GM21390 (cell line): ENCODE results near the gene TSC22D3.
A peak's percentile ranks its signal among the peaks of the same experiment; 100 is the strongest.

Experiments used
- ATAC-seq: cut with Tn5 transposase; IDR thresholded peaks from one replicate; pipeline ENCODE4 v1.9.1; 2021; ENCODE audit not compliant: unreplicated experiment

Gene TSC22D3

DNA sequence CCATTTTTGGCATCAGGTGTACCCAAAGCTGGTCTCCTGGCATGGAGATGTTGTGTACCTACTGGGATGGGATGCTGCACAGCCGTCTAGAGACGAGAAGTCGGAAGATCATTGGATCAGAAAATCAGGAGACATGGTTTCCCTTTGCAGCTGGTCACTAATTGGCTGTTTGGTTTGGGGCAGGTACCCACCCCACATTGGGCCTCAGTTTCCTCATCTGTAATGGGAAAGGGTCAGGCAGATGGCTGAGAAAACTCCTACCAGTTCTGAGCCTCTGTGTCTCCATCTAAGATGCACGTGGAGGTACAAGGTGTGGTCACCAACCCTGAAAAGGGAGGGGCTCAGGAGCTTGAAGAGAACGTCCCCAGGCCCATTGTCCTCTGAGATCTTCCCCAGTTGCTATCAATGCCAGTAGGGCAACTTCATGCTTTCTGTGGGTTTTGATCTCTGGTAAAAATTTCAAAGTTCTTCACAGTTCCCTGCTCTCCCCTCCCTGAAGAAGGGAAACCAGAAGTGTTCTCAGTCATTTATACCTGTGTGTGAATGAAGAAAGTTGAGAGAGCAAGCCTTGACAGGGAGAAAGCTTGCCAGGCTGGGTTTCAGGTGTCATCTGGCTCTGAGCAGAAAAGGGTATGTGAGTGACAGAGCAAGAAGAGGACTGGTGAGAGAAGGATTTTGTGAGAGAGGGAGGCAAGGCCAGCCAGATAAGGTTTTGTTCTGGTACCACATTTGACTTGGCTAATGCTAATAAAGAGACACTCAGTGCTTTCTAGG lies 15.1 kb downstream of the TSC22D3 start:
- no peak for ATAC-seq

GRCh38 chrX:107758231-107758766 lies 17.3 kb downstream of the TSC22D3 start:
- no peak for ATAC-seq

DNA sequence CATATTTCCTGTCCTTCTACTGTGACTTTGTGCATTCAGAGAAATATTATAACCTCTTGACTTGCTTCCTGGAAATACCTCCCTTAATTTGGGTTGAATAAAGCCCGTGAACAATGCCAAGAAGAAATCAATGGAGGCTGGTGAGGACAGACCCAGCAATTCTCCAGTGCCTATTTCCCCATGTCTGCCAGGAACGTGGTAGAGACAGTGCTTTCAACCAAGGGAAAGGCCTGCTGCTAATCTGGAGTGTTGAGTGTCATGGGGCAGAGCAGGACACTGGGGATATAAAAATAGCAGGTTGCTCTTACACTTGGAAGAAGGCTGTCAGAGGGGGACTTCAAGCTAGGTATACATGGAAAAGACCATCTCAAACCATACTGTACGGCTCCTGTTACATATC lies 19.9 kb downstream of the TSC22D3 start:
- no peak for ATAC-seq

- ATAC-seq: no peak
Observed at GRCh38 chrX:107753187-107753586, 22.4 kb downstream of the TSC22D3 start.

DNA sequence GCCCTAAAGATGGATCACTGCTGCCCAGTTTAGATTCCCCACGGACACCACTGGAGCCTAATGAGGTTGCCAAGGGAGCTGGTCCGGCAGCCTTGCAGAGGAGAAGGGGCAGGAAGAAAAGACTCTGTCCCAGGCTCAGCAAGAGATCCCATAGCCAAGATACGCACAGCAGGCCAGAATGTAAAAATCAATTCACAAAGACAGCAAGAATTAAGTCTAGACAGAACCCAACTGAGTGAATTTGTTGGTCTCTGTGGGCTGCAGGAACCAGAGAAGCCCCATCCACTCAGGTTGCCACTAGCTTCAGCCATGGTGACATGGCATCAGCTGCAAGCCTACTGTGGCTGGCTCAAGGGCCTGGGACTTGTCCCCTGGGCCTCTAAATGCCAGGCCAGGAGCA lies 22.9 kb downstream of the TSC22D3 start:
- no peak for ATAC-seq

- no peak for ATAC-seq
Observed at GRCh38 chrX:107752043-107752442, 23.5 kb downstream of the TSC22D3 start.

GRCh38 chrX:107750861-107751445 lies 24.6 kb downstream of the TSC22D3 start:
- no peak for ATAC-seq

DNA sequence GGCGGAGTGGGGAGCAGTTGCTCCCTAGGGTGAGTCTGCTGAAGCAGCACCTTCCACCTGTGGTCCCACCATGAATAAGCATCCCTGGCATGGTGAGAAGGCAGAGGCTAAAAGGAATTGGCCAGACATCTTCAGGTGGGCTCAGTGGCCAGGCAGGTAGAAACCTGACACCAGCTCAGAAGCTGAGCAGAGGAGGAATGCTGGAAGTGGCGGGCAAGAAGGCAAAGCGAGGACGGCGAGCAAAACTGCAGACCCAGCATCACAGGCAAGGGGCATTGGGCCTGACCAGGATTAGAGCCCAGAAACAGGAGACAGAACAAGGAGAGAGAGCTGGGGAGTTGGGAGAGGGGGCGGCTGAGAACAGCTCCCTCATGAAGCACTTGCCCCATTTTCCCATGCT lies 25.3 kb downstream of the TSC22D3 start:
- ATAC-seq: no peak

DNA sequence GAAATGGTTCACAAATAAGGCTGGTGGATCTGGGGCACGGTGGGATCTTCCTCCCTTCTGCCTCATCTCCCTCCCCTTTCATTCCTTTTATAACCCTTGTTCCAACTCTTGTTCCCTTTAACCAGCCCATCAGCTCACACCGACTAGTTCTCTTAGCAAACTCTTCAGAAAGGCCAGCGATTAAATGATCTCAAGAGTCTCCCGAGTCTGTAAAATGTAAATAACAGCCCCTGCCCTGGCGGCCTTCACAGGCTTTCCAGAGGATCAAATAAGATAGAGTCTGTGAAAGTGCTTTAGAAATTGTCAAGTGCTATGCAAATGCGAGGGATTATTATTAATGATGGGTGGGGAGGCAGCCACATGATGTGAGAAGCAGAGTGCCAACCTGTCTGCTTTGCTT lies 27.1 kb downstream of the TSC22D3 start:
- no peak for ATAC-seq

- ATAC-seq: no peak
Observed at GRCh38 chrX:107747596-107748161, 27.9 kb downstream of the TSC22D3 start.

DNA sequence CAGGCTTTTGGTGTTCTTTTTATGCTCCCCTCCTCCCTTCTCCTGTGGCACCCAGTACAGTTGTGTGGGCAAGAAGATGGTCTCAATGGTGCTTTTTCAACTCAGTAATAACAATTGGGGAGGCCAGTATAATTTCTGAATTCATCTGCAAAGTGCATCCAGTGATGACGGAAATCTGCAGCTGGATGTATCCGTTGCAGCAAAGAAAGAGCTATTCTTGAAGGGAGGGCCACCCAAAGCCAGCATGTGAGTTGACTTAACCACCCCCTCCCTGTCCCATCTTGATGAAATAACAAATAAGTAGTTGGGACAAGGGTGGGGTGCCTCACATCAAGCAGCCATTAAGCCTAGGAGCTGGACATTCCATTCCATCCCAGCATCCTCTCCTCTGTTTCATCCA lies 30.7 kb downstream of the TSC22D3 start:
- ATAC-seq: no peak

GRCh38 chrX:107743995-107744394 lies 31.6 kb downstream of the TSC22D3 start:
- ATAC-seq: no peak

DNA sequence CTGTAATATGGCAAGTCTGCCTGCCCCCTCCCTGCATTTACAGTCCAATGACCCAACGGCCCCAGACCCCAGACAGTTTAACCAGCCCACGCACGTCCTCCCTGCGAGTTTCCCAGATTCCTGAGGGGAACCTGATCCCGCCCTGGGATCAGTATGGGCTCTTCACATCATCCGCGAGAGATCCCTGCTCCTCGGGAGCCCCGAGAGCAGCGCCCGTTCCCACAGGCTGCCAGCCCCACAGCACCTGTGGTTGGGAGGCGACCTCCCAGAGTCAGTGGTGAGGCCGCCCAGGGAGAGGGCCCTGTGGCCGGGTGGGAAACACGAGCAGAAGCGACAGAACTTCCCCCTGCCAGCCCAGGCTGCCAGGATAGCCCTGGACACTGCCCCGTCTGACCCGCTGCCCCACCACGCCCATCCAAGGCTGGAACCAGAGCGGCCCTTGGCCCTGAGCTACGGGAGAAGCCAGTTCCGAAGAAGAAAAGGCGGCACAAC lies 32.8 kb downstream of the TSC22D3 start:
- ATAC-seq: no peak

GRCh38 chrX:107741404-107741790 lies 34.2 kb downstream of the TSC22D3 start:
- peak; percentile 14 for ATAC-seq

DNA sequence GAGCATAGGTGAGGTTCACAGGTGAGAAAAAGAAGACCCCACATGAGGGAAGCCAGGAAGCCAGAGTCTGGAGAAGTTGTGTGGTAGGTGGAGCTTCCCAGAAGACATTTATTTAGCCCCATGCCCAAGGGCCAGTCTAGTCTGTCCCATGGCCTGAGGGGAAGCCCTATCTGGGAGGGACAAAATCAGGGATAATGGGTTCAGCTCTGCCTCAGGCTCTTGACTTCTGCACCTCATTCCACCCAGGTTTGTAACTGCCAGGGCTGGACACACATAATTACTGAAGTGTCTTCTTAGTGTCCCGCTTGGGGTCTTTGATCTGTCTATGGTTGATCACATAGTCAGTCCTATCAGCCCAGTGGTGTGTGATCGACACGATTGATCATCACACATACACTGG lies 36.0 kb downstream of the TSC22D3 start:
- ATAC-seq: no peak

DNA sequence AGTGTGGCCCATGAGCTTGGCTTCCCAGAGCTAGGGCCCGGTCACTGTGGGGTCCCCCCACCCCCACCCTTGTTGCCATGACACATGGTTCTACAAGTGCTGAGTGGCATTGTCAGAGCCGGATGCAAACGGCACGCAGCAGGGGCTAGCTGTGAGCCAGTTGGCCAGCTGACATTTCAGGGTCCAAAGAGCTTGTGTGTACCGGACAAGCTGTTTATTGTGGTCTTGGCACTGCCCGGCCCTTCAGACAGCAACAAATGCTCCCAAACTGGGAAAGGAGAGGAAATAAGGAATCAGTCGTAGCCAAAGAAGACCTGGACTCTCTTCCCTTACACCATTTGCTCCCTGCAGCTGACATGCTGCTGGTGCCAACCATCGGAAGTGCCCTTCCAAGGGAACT lies 36.8 kb downstream of the TSC22D3 start:
- ATAC-seq: no peak

DNA sequence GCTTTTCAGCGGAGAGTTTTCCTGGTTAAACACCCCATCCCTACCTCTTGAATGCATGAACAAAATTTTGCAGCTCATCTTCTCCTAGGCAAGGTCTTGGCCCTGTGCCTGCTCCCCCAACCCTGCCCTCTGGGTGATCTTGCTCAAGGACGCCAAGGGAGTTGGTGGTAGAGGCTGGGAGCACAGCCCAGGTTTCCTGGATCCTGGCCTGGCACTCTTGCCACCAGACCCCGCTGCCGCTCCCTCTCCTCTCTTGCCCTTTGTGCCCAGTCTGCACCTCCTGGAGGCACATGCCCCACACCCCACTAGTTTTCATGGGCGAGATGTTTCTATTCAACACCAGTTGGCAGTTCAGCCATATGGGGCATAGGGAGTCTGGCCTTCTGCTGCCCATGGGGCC lies 37.3 kb downstream of the TSC22D3 start:
- ATAC-seq: no peak

DNA sequence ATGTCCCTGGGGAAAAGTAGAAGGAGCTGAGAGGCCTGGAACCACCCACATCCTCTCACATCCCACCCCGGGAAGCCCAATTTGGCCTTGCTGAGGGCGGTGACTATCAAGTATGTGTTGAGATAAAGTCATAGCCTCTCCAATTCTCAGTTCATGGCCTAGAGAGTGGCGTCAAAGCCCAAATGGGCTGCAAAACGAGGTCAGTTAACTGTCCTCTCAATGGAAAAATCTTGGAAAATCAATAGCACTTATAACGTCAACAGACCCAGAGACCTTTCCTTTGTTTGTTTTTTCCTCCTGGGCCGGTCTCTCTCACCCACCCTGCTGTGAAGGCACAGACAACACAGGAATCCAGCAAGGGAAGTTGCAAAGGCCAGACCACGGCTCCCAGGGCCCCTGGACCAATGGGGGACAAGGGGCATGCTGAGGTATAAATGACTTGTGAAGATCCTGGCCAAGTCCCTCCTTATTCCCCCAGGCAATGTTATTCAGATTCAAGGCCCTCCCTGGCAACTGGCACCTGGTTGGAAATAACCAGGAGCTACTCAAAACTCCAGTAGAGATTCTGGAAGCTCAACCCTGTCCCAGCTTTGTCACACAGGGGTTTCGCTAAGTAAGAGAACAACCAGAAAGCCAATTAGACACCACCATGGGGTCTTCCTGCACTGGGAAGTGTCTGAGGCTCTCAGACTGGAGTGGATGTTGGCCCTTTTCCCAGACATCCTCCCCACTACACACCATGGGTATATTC lies 38.6 kb downstream of the TSC22D3 start:
- no peak for ATAC-seq

DNA sequence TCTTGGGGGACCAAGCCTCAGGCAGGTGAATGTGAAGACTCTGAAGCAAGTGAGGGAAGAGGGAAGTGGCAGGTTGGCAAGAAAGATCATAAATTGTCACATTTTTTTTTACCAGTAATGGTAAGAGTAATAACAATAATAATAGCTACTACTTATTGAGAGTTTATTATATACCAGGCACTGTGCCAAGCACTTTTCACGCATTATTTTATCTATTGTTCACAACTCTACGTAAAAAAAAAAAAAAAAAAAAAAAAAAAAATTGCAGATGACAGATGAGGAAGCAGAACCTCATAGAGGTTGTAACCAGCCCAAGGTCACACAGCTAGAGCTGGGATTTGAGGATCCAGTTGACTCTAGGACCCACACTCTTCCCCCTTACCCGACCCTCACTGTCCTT lies 40.9 kb downstream of the TSC22D3 start:
- no peak for ATAC-seq

GRCh38 chrX:107733686-107734085 lies 41.9 kb downstream of the TSC22D3 start:
- no peak for ATAC-seq

GRCh38 chrX:107731831-107732502 lies 43.6 kb downstream of the TSC22D3 start:
- ATAC-seq: no peak
